Fibroblast of pulmonary artery (primary cell): Measurements from ENCODE around the gene PBRM1.
A peak's percentile ranks its signal among the peaks of the same experiment; 100 is the strongest.

Source experiments
- DNase-seq: peaks from one replicate; pipeline ENCODE4 v3.0.0-alpha.2; 2010; ENCODE audit warnings: low read depth
- H3K4me3 ChIP-seq: replicated peaks from 2 replicates; pipeline ENCODE4 v1.5.1; 2011; ENCODE audit warnings: low read depth, mild to moderate bottlenecking, control low read depth, low read length, moderate library complexity
- CTCF ChIP-seq: IDR thresholded peaks from 2 replicates; pipeline ENCODE4 v1.5.1; 2011; ENCODE audit warnings: mild to moderate bottlenecking, control low read depth, low read length, inconsistent platforms; ENCODE audit errors: missing control alignments

PBRM1 gene

GRCh38 chr3:52690560-52690959 is 4.8 kb upstream of the PBRM1 start:
- TF ChIP-seq CTCF: no peak
- H3K4me3 ChIP-seq: no peak overlapping the region
- no peak for DNase-seq

DNA sequence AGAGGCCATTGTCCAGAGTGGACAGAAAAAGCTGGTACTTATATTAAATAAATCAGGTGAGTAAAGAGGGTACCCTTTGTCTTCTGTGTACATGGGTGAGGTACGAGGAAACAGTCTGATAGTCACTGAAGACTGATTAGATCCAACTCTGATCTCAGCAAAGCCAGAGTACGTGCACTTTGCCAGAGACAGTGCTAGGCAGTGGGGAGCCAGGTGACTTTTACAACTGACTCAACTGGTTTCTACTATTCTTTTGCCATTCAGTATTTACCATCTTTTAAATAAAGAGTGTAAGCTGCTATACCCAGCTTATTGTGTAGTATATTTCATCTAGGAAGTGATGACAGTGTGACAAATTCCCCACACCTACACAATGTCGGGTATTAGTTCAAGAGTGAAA is 3.4 kb upstream of the PBRM1 start:
- DNase-seq: no peak
- no peak for TF ChIP-seq CTCF
- no peak overlapping the region for H3K4me3 ChIP-seq

DNA sequence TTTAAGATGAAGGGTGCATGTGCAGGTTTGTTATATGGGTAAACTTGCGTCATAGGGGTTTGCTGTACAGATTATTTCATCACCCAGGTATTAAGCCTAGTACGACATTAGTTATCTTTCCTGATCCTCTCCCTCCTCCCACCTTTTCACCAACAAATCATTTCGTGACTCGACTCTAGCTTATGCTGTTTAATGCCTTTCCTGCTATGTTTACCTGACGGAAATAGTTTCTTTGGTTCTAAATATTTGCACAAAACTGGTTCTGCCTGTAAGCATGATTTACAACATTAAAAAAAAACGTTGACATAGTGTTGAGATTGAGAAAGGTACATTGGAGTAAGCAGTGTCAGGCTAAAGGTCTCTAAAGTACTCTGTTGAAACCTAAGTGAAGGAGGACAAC is 2.6 kb upstream of the PBRM1 start:
- TF ChIP-seq CTCF: no peak
- no peak overlapping the region for H3K4me3 ChIP-seq
- no peak for DNase-seq

DNA sequence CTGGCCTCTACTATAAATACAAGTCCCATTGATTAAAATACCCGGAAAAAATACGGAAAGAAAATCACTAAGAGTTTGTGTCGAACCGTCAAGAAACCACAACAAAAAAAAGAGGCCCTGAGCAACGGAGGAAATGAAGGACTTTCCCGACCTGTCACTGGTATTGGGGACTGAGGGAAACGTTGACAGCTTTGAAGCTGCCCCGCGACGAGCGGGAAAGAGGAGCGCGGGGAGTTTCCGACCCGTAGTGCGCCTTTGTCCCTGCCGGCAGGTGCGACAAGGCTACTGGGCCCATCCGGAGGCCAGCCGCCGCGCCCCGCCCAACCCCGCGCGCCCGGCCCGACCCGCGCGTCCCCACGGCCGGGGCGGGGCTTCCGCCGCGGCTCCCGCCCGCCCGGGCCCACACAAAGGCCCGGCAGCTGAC is 416 bp downstream of the PBRM1 start:
- DNase-seq: no peak
- H3K4me3 ChIP-seq: peak overlapping the region; percentile 97
- TF ChIP-seq CTCF: no peak

GRCh38 chr3:52684184-52684583 is 1.5 kb downstream of the PBRM1 start:
- peak overlapping the region; percentile 97 for H3K4me3 ChIP-seq

DNA sequence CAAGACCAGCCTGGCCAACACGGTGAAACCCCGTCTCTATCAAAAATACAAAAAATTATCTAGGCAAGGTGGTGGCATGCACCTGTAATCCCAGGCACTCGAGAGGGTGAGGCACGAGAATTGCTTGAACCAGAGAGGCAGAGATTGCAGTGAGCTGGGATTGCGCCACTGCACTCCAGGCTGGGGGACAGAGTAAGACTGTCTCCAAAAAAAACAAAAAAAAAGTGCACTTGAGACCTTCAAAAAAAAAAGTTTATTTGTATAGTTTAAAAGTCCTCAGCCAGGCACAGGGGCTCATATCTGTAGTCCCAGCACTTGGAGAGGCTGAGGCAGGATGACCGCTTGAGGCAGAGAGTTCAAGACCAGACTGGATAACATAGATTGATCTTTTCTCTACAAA is 2.1 kb downstream of the PBRM1 start:
- H3K4me3 ChIP-seq: no peak overlapping the region
- TF ChIP-seq CTCF: no peak
- DNase-seq: no peak

More at GRCh38 chr3:52684184-52684583, 1.5 kb downstream of the PBRM1 start:
- no peak for TF ChIP-seq CTCF
- DNase-seq: no peak

- no peak overlapping the region for H3K4me3 ChIP-seq
- no peak for TF ChIP-seq CTCF
- DNase-seq: peak; percentile 84
Observed at GRCh38 chr3:52682016-52682415, 3.7 kb downstream of the PBRM1 start.
